EH (cell line): Measurements from ENCODE around the gene ADTRP.

Experiments used
- DNase-seq: peaks from one replicate; pipeline ENCODE4 v3.0.0-alpha.2; 2015; ENCODE audit warnings: low read depth

Gene ADTRP, protein sequence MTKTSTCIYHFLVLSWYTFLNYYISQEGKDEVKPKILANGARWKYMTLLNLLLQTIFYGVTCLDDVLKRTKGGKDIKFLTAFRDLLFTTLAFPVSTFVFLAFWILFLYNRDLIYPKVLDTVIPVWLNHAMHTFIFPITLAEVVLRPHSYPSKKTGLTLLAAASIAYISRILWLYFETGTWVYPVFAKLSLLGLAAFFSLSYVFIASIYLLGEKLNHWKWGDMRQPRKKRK

DNA sequence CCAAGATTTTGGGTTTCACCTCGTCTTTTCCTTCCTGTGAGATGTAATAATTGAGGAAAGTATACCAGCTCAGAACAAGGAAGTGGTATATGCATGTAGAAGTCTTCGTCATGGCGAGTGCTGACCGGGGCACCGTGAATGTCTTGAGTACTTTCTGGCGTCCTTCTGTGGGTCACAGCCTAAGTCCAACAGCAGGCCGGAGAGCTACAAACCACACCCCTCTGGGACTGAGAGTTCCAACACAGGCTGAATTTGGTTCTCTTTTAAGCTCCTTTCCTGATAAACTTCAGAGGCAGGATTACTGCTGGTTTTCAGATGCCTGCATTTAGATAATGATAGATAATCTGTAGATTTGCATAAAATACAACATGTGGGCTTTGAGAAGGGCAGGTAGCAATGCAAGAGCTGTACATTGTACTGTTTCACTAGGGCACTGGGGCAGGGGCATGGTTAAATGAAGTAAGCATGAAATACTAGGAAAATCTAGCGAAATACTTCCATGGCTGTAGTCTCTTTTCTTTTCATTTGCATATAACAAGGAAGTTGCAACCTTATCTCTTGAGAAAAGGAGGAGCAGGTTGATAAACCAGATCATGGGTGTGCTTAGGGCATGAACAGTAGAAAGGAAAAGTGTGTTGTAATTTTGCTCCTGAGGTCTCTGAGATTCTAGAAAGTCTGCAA lies at the start of gene ADTRP:
TSS of gene ADTRP (minus strand) at position 156 of the 681 bp plus-strand sequence. CDS start at position 112, 44 bp downstream.
- DNase-seq: no peak

DNA sequence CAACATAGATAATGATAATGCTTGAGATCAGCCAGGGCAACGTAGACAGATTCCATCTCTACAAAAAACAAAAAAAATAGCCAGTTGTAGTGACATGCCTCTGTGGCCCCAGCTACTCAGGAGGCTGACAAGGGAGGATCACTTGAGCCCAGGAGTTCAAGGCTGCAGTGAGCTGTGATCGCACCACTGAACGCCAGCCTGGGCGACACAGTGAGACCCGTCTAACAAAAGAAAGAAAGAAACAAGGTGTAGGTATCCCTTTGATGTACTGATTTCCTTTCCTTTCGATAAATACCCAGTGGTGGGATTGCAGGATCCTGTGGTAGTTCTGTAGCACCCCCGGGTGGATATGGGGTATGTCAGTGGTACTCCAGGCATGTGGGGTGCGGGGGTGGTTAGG lies 48.2 kb upstream of the ADTRP start:
- DNase-seq: no peak

- DNase-seq: peak; percentile 30
Measured at GRCh38 chr6:11824986-11825385, 46.4 kb upstream of the ADTRP start.

GRCh38 chr6:11822346-11822745 lies 43.7 kb upstream of the ADTRP start:
- DNase-seq: no peak

DNA sequence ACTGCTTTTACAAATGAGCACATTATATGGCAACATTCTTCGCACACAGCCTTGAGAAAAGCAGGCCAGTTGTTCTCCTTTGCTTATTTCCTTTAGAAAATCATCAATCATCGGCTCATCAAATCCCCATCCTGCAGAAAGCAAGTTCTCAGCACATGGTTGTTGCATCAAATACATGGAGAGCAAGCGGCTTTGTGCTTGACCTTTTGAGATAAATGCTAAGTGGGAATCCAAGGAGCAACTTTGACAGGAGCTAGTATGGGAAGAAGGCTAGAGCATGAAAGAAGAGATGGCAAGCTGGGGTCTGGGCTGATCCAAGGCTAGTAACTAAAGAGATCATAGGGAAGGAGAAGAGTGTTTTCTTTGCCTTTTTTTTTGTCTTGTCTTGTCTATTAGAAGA lies 43.2 kb upstream of the ADTRP start:
- no peak for DNase-seq

GRCh38 chr6:11820821-11821220 lies 42.2 kb upstream of the ADTRP start:
- DNase-seq: no peak

- no peak for DNase-seq
Measured at GRCh38 chr6:11819486-11819885, 40.9 kb upstream of the ADTRP start.

DNA sequence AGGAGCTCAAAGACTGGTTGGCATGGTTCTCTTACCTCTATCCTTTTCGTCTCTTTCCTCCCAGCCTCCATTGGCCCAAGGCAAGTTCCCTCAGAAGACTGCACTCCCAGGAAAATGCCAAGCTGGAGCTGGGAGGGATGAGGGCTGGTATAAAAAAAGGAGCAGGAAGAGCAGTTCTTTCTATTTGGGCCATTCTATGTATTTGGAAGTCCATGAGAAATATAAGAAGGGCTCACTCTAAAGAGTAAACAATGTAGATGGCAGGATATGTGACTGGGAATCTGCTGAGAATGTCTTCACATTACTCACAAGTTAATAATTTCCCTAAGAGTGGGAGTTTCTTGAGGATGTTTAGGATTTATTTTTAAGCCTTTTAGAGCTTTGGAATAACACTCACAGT lies 36.6 kb upstream of the ADTRP start:
- peak; percentile 81 for DNase-seq

- no peak for DNase-seq
Measured at GRCh38 chr6:11814819-11815218, 36.2 kb upstream of the ADTRP start.

DNA sequence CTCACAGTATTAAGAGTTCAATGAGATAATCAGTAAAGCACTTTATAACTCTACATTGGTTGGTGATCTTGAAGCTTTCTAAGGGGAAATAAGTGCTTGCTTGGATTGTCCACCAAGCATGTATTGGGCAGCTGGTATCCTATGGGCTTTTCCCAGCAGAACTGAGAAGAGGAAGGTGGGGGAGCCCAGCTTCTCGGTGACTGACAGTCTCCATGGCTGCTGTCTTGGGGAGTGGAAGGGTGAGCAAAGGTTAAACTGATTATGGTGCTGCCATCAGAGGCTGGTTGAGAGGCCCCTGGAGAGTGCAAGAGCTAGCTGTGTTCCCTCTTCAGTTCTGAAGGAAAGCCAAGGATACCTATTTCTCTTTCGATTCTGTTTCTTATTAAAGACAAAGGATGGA lies 35.5 kb upstream of the ADTRP start:
- no peak for DNase-seq

DNA sequence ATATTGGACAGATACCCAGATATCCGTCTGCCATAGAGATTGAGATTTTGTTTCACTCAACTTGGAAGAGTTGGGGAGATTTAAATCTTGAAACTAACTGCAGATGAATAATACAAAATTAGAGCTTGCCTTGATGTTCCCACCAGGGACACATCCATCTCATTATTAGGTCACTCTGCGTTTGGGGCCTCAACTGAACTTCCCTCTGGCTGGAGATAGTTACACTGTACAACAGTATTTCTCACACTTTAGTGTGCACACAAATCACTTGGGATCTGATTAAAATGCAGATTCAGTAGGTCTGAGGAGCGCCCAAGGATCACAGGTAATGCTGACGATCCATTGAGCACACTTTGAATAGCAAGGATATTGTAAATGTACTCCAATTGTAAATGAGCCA lies 35.0 kb upstream of the ADTRP start:
- no peak for DNase-seq

GRCh38 chr6:11812951-11813350 lies 34.3 kb upstream of the ADTRP start:
- no peak for DNase-seq

GRCh38 chr6:11812439-11812838 lies 33.8 kb upstream of the ADTRP start:
- DNase-seq: no peak

- DNase-seq: no peak
Measured at GRCh38 chr6:11811644-11812264, 33.2 kb upstream of the ADTRP start.

- DNase-seq: no peak
Measured at GRCh38 chr6:11810854-11811643, 32.4 kb upstream of the ADTRP start.

DNA sequence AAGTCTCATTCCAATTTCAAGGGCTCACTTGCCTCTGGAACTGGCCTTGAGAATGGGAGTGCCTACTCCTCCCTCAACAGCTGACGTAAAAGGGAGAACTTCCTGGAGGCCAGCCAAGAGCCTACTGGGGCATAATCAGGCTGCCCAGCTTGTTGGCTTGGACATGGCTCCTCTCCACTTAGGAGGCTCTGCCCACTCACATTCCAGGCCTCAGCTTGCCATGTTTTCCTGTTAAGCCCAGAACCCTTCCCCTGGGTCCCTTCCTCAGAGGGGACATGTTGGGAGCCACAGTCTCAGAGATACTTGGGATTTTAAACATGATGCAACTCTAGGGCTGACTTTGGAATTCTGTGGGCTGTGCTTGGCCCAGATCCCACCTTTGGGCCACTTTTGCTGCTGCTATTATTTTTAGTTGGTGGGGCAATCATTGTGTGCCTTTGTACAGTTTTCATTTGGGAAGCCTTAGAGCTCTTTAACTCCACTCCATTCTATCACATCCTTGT lies 31.5 kb upstream of the ADTRP start:
- DNase-seq: peak; percentile 88

DNA sequence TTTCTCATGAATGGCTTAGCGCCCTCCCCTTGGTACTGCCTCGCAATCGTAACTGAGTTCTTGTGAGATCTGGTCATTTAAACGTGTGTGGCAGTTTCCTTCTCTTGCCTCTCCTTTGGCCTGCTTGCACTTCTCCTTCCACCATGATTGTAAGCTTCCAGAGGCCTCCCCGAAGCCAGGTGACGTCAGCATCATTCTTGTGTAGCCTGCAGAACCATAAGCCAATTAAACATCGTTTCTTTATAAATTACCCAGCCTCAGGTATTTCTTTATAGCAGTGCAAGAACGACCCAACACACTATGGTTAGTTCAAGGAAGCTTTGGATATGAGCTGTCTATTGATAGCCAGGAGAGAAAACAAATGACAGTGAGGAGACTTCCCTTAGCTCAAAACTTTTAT lies 29.5 kb upstream of the ADTRP start:
- no peak for DNase-seq

GRCh38 chr6:11806561-11807317 lies 28.1 kb upstream of the ADTRP start:
- DNase-seq: no peak

DNA sequence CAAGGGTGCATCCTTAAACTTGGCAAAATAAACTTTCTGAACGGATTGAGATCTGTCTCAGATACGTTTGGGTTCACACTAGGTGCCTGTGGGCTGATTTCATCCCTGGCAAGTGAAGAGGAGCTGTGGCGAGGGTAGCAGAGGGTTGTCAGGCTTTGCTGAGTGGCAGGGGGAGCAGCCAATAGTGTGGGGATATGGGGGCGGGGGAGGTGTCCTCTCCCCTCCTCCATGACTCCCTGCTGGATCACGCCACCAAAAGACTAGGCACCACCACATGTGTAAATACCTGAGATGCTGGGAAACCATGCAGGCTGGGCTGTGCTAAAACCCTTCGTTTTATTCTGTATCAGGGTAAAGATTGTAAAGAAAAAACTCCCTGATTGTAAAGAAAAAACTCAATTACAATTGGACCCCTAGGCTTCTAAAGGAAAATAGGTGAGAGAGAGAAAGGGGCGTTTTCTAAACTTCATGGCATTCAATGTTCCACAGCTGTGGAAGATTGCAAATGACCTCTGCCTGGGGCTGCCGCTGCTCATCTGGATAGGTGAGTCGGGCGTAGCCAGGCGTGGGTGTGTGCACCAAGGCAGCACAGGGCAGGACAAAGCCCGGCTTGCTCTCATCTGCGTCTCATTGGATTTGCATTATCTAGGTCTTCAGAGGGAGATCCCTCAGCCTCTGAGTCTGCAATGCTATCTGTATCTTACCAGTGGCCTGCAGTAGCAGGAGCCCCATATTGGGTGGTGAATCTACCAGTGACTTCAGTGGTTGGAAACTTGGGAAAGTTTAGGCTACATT lies 26.9 kb upstream of the ADTRP start:
- no peak for DNase-seq

DNA sequence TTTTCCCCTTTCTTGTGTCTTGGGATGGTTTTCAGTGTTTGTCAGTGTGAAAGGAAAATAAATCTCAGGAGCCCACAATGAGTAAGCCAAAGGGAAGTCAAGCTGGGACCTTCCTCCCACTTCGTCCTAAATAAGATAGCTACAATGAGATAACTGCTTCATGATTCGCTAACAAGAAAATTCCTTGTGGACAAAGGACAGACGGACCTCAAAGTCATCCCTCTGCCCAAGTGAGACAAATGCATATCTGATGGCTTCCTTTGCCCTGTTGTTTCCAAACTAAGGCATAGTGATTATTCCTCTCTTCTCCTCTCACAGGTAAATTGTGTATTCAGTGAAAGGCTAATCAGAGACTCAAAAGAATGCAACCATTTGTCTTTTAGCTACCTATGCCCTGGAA lies 26.1 kb upstream of the ADTRP start:
- peak; percentile 60 for DNase-seq

DNA sequence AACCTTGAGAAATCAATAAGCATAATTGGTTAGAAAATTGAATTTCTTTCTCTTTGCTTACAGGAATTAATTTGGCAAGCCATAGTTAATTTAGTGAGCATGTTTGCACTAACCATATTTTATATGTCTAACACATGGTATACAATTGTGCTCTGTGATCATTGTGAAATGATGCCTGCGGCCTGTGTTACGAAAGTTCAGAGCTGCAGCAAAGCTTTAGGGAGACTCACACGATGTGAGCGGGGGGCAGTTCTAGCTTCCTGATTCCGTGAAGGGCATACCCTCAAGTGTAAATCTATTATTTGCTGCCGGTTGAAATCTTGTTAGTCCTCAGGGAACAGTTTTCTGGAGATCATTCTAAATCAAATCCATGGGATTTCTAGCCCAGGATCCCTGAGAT lies 25.5 kb upstream of the ADTRP start:
- DNase-seq: no peak
